ENCODE results near the gene MYH13.

MYH13 gene

GRCh38 chr17:10339051-10339450 is 33.8 kb downstream of the MYH13 start:
- no peak for DNase-seq

- no peak for DNase-seq
Measured at GRCh38 chr17:10337976-10338375, 34.8 kb downstream of the MYH13 start.

GRCh38 chr17:10337136-10337535 is 35.7 kb downstream of the MYH13 start:
- no peak for DNase-seq

DNA sequence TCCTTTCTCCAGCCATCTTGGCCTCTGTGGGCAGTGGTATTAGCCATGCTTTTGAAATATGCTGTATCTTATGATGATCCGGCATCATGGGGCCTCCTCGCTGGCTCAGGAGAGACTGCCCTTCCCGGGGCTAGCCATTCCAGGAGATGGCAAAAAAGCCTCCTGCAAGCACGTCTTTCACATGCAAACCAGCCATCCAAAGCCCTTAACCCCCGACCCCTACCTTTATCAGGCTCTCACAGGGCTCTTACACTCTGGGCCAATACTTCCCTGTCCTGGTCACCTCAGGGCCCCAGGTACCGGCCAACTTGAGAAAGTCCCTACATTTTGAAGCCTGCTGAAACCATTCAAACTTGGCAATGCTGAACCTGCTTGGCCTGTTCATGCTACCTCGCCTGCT is 36.4 kb downstream of the MYH13 start:
- no peak for DNase-seq

- DNase-seq, result no peak
Measured at GRCh38 chr17:10332515-10332914, 40.3 kb downstream of the MYH13 start.

- no peak for DNase-seq
Measured at GRCh38 chr17:10328971-10329923, 43.6 kb downstream of the MYH13 start.

DNA sequence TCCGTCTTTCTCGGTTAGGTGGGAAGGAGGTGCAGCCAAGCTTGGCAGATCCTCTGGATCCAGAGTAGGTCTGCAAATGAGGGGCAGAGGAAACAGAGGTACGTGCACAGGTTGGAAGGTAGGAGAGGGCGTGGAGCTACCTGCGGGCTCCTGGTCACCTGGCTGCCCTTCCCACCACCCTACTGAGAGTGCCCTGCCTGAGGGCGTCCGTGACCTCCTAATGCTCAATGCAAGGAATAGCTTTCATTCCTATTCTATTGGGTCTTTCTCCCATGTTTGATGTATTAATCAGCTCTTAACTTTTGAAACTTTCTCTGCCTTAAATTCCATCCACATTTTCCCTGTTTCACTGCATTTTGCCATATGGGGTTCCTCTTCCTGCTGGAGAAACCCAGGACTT is 44.6 kb downstream of the MYH13 start:
- DNase-seq, result no peak

GRCh38 chr17:10327640-10328039 is 45.2 kb downstream of the MYH13 start:
- peak; percentile 32 for DNase-seq

GRCh38 chr17:10325031-10325695 is 47.6 kb downstream of the MYH13 start:
- no peak for DNase-seq

DNA sequence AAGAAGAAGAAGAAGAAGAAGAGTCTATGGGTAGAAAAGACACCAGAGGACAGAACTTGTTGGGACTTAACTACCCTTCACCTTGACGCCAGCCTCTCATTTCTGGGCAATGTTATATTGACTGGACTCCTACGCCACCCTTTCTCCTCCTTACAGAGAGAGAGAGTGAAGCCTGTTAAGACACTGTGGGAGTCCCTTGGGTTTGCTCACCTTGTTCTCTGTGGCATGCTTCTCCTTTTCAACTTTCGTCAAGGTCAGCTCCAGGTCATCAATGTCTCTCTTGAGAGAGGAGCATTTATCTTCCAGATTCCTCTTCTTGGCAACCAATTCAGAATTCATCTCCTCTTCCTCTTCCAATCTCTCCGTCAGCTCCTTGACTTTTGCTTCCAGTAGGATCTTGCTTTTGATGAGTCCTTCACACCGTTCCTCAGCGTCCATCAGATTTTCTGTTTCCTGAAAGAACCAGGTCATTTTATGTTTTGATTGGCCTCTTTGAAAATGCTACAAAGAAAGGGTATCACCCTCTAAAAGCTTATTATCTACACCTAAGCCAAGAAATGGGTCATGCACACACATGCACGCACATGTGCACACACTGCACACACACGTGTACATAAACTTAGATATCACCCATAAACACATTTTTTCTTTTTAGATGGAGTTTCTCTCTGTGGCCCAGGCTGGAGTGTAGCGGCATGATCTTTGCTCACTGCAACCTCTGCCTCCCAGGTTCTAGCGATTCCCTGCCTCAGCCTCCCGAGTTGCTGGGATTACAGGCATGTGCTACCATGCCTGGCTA is 48.8 kb downstream of the MYH13 start:
- DNase-seq, result no peak

DNA sequence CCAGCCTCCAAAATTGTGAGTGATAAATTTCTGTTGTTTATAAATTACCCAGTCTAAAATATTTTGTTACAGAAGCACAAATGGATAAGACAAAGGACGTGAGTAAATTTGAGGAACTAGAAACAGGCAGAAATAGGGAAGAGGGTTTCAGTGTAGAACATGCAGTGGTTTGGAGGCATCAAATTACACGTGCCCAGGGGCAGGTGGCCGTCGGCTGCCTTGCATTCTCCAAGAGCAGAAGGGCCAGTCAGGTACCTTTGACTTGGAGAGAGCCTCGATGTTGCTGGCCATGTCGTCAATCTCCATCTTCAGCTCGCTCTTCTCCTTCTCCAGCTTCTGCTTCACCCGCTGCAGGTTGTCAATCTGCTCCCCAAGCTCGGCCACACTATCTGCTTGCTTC is 54.3 kb downstream of the MYH13 start:
- no peak for DNase-seq

- DNase-seq, result no peak
Measured at GRCh38 chr17:10317543-10317834, 55.3 kb downstream of the MYH13 start.

DNA sequence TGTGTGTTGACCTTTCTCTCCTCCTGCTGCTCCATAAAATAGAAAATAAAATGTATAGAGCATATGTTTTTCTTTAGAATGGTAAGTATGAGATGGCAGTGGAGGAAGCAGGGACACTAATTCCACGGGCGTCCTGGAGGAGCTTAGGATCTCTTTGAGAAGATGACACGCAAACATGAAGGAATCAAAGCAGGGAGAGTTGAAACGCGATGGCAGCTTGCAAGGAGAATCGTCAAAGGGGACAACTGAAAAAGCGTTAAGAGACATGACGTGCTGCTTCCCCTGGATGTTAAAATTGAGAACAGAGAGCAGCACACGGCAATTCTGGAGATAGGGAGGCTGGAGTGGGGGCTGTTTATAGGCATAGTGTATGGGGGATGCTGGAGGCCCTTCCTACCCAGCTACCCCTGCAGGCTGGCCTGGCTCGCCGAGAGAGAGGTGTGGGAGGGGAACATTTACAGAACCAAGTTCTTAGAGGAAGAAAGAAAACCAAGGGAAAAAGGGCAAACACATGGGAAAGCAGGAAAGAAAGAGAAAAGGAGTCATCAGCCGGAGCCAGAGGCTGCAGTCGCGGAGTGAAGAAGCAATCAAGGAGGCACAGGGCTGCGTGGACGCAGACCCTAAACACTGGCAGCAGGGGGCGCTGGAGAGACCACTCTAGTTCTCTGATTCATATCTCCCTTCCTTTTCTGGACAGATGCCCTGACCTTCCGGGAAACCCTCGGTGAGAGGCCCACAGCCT is 55.8 kb downstream of the MYH13 start:
- DNase-seq, result no peak

DNA sequence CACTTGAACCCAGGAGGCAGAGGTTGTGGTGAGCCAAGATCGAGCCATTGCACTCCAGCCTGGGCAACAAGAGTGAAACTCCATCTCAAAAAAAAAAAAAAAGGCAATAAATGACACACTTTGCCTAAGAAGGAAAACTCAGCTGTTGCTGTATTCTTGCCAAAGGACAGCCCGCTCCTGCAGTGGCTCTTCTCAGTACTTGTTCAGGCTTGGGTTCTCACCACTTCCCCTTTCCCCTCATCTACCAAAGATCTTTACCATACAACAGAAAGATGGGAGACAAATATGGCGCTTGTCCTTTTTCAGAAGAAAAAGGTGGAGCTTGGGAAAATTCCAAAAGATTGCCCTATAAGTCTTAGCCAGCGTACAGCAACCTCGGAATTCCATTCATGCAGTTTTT is 58.5 kb downstream of the MYH13 start:
- DNase-seq, result no peak

GRCh38 chr17:10313037-10313672 is 59.7 kb downstream of the MYH13 start:
- no peak for DNase-seq

- DNase-seq, result no peak
Measured at GRCh38 chr17:10311131-10311530, 61.7 kb downstream of the MYH13 start.

DNA sequence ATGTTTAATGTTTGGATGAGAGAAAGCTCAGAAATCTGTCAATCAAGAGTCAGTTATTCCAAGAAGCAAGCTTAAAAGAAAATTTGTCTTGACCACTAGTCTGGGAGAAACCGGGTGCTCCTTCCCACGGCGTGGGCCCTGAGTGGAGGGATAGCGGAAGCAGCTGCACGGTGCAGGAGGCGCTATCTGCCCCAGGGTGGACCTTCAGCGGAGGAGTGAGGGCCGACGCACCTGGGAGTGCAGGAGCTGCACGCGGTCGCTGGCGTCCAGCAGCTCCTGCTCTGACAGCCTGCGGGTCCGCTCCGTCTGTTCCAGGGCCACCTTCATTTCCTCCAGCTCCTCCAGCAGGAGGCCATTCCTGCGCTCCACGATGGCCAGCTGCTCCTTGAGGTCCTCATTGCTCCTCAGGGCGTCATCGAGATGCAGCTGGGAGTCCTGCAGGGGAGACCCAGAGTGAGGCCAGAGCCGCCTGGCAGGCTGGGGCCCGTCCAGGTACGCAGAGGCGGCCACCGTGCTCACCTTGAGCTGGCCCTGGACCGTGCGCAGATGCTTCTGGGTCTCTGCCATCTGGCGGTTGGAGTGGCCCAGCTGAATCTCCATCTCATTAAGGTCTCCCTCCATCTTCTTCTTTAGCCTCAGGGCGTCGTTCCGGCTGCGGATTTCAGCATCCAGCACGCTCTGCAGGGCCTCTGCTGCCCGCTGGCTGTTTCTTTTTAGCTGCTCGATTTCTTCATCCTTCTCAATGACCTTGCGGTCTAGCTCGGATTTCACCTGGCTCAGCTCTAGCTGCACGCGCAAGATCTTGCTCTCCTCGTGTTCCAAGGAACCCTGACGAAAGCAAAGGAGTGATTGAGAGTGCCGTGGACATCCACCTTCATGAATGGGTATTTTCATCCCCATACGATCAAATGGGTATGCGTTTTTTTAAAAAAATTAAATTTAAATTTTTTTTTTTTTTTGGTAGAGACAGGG is 63.5 kb downstream of the MYH13 start:
- DNase-seq, result no peak

DNA sequence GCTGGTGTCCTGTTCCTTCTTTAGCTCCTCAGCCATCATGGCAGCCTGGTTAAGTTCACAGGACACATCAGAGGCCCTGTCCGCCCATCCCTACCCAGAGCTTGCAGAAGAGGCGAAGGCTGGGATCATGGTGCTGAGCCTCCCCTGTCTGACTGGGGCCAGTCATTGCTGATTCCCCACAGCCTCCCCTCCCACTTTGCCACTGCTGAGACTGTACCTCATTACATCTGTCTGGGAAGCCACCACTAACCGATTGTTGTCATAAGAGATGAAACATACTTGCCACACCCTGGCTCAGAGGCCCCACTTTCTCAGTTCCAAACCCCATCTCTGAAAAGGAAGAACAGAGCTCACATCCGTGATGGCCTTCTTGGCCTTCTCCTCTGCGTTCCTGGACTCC is 66.2 kb downstream of the MYH13 start:
- DNase-seq, result no peak

DNA sequence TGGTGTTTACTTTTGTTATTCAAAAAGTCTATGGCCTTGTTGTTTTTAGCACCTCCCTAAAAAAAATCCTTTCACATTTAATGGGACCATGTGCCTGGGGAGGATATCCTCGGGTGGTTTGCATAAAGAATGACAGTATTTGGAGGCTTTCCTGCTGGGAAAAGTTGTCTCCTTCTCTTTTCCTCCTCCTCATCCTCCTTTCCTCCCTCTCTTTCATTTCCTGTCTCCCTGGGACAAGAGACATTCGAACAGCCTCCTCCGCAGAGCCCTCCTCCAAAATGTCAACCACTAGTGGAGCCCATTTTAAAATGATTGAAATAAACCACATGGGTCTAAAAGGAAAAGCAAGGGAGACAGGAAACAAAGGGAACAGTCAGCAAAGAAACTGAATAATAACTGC is 67.4 kb downstream of the MYH13 start:
- DNase-seq, result no peak

GRCh38 chr17:10304758-10305300 is 68.0 kb downstream of the MYH13 start:
- no peak for DNase-seq

- no peak for DNase-seq
Measured at GRCh38 chr17:10297691-10298090, 75.1 kb downstream of the MYH13 start.

Data from NCI-H69 (cell line).